Tibial nerve (tissue), 4 donors: ENCODE results near the gene SP2. TPM values are rescaled to one million over a fixed set of nuclear protein-coding genes. Genes with fewer than 3 reads are reported as not detected.

Experiments used
- DNase-seq, 2 donors: peaks; one replicate each; pipeline ENCODE4 v3.0.0-alpha.2; 2019; ENCODE audit warnings: low spot score in 2 of 2
- H3K27ac ChIP-seq, 4 donors: fragments of 200-600 bp; sonication (generic) in 3 of 4; one replicate each; pipeline ENCODE4 v1.5.1; 2017 to 2019; ENCODE audit warnings: mild to moderate bottlenecking in 1 of 4
- H3K27me3 ChIP-seq, 2 donors: fragments of 200-600 bp; sonication (generic) in 1 of 2; one replicate each; pipeline versions ENCODE4 v1.5.1 to v1.6.0; 2017 to 2019
- H3K36me3 ChIP-seq, 3 donors: fragments of 200-600 bp; sonication (generic); one replicate each; pipeline ENCODE4 v1.5.1; 2018 to 2019
- H3K4me1 ChIP-seq, 4 donors: fragments of 200-600 bp; sonication (generic) in 3 of 4; one replicate each; pipeline ENCODE4 v1.5.1; 2017 to 2019
- H3K4me3 ChIP-seq, 4 donors: fragments of 200-600 bp; sonication (generic) in 3 of 4; one replicate each; pipeline ENCODE4 v1.5.1; 2017 to 2019; ENCODE audit warnings: mild to moderate bottlenecking in 1 of 4, moderate library complexity in 1 of 4
- H3K9me3 ChIP-seq, 4 donors: fragments of 200-600 bp; sonication (generic) in 3 of 4; one replicate each; pipeline ENCODE4 v1.5.1; 2017 to 2019
- EP300 ChIP-seq, 2 donors: sonication (generic); formaldehyde crosslinking; IDR thresholded peaks; one replicate each; pipeline ENCODE4 v1.6.1; 2017; ENCODE audit warnings: antibody characterized with exemption in 2 of 2, mild to moderate bottlenecking in 1 of 2
- POLR2A ChIP-seq, 2 donors: fragments of 450-650 bp; IDR thresholded peaks; one replicate each; pipeline ENCODE4 v1.6.1; 2017; ENCODE audit warnings: antibody characterized with exemption in 2 of 2, mild to moderate bottlenecking in 2 of 2, moderate library complexity in 2 of 2
- WGBS, 2 donors: methylation state at CpG; one replicate each; pipeline ENCODE4 v1.1.5; 2018; 5-methylcytosine and 5-hydroxymethylcytosine counted together
- total RNA-seq, 4 donors: library from RNA; depleted of rRNA; stranded (reverse); fragments of >200 nt; gene quantifications; one replicate each; pipeline ENCODE4 v1.1.0, GENCODE V29; 2016
- TF ChIP-seq, protein P1 (sequence below), 5 experiments: fragments of 200-600 bp in 3 of 5; fragments of 450-650 bp in 2 of 5; sonication (generic) in 3 of 5; IDR thresholded peaks; one replicate each; pipeline ENCODE4 v1.5.1; 2016 to 2019; ENCODE audit warnings: antibody characterized with exemption in 5 of 5, mild to moderate bottlenecking in 3 of 5, moderate library complexity in 2 of 5

The SP2 gene
- total RNA-seq, 4 donors from 2014 or later, result 5.9 to 7.2 (median 7.1) TPM

- H3K9me3 ChIP-seq, result no peaks in the 10 kb centered on the region
- peaks cover 0 to 56% of the 10 kb centered on the region in 2 donors for H3K27me3 ChIP-seq
- no peak overlapping the region for H3K27ac ChIP-seq
- no peak overlapping the region for H3K4me3 ChIP-seq
- TF ChIP-seq POLR2A (IDR thresholded peaks at IDR 0.05), result no peak
- TF ChIP-seq, protein P1, sequence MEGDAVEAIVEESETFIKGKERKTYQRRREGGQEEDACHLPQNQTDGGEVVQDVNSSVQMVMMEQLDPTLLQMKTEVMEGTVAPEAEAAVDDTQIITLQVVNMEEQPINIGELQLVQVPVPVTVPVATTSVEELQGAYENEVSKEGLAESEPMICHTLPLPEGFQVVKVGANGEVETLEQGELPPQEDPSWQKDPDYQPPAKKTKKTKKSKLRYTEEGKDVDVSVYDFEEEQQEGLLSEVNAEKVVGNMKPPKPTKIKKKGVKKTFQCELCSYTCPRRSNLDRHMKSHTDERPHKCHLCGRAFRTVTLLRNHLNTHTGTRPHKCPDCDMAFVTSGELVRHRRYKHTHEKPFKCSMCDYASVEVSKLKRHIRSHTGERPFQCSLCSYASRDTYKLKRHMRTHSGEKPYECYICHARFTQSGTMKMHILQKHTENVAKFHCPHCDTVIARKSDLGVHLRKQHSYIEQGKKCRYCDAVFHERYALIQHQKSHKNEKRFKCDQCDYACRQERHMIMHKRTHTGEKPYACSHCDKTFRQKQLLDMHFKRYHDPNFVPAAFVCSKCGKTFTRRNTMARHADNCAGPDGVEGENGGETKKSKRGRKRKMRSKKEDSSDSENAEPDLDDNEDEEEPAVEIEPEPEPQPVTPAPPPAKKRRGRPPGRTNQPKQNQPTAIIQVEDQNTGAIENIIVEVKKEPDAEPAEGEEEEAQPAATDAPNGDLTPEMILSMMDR (IDR thresholded peaks at IDR 0.05), result no peak
- TF ChIP-seq EP300 (IDR thresholded peaks at IDR 0.05), result no peak
- H3K4me1 ChIP-seq, result no peaks in the 10 kb centered on the region
- 72 to 79% methylated on average over 7 of the region's 7 CpGs for WGBS, 2 donors
- no peaks in the 10 kb centered on the region for H3K36me3 ChIP-seq
- DNase-seq, result no peak
Observed at GRCh38 chr17:47862621-47863440, 33.2 kb upstream of the SP2 start.

GRCh38 chr17:47864791-47865216 is 31.2 kb upstream of the SP2 start:
- Histone ChIP-seq H3K27ac (no peak overlapping the region), H3K27me3 (peaks cover 0 to 46% of the 10 kb centered on the region in 2 donors), H3K4me3 (no peak overlapping the region), H3K36me3 (no peaks in the 10 kb centered on the region), H3K9me3 (no peaks in the 10 kb centered on the region), H3K4me1 (no peaks in the 10 kb centered on the region)
- WGBS, 2 donors, result 24 to 30% methylated on average over 7 of the region's 7 CpGs
- DNase-seq, result no peak
- TF ChIP-seq, protein P1 (IDR thresholded peaks at IDR 0.05), result no peak
- TF ChIP-seq EP300 (IDR thresholded peaks at IDR 0.05) (no peak), POLR2A (IDR thresholded peaks at IDR 0.05) (no peak)

DNA sequence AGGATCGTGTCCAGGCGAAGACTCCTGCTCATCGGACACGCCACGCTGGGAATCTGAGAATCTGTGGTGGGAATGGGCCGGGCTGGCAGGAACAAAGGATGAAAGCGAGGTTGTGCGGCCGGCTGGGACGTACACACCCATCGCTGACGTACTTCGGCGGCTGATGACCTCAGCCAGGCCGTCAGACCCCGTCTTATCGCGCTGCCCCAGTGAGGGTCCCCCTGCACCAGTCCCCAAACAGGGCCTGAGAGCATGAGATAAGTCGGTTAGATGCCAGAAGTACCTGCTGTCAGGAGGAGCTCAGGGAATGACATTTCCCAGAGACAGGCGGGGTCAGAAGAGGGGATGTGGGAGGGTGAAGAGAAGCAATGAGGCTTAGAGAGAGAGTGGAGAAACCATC is 29.1 kb upstream of the SP2 start:
- H3K4me1 ChIP-seq, result peaks cover 0 to under 1% (median 0%) of the 10 kb centered on the region in 4 donors
- TF ChIP-seq, protein P1 (IDR thresholded peaks at IDR 0.05), result no peak
- TF ChIP-seq EP300 (IDR thresholded peaks at IDR 0.05) (no peak), POLR2A (IDR thresholded peaks at IDR 0.05) (no peak)
- WGBS, 2 donors, result 54 to 62% methylated on average over 20 of the region's 20 CpGs
- no peaks in the 10 kb centered on the region for H3K36me3 ChIP-seq
- H3K27me3 ChIP-seq, result peaks cover 0 to 55% of the 10 kb centered on the region in 2 donors
- no peak overlapping the region for H3K4me3 ChIP-seq
- H3K27ac ChIP-seq, result no peak overlapping the region
- no peaks in the 10 kb centered on the region for H3K9me3 ChIP-seq
- DNase-seq, result no peak

DNA sequence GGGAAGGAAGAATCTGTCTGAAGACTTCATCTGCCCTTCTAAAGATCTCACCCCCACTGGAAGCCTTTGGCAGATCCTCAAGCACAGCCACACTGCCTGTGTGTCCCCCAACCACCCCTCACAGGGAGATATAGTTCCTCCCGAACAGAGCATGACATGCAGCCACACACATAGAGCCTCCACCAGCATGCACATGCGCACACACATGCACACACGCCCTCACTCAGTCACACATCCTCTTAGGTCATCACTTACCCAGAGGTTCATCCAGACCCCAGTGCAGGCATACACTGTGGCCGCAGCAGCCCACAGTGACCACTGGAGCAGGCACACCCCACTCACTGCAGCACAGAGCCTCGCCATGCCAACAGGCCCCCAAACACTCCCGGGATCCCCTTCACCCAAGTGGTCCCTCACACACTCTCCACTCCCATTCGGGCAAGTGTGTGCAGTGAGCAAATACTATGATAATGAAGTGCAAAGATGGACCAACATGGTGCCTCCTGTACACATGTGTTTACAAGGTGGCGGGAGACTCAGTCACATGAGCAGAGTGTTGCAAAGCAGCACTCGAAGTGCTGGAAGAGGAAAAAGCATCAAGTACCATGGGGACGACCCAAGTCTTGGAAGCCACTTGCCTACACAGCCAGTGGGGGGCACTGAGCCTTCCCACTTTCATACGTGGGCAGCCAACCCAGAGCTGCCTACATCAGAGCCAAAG is 28.1 kb upstream of the SP2 start:
- 86 to 87% methylated on average over 11 of the region's 11 CpGs for WGBS, 2 donors
- TF ChIP-seq EP300 (IDR thresholded peaks at IDR 0.05), result no peak
- TF ChIP-seq POLR2A (IDR thresholded peaks at IDR 0.05), result no peak
- TF ChIP-seq, protein P1 (IDR thresholded peaks at IDR 0.05), result no peak
- no peak for DNase-seq
- H3K4me1 ChIP-seq, result peaks cover 0 to 10% (median 3%) of the 10 kb centered on the region in 4 donors
- no peak overlapping the region for H3K4me3 ChIP-seq
- no peaks in the 10 kb centered on the region for H3K9me3 ChIP-seq
- no peak overlapping the region for H3K27ac ChIP-seq
- no peaks in the 10 kb centered on the region for H3K36me3 ChIP-seq
- peaks cover 0 to 65% of the 10 kb centered on the region in 2 donors for H3K27me3 ChIP-seq

DNA sequence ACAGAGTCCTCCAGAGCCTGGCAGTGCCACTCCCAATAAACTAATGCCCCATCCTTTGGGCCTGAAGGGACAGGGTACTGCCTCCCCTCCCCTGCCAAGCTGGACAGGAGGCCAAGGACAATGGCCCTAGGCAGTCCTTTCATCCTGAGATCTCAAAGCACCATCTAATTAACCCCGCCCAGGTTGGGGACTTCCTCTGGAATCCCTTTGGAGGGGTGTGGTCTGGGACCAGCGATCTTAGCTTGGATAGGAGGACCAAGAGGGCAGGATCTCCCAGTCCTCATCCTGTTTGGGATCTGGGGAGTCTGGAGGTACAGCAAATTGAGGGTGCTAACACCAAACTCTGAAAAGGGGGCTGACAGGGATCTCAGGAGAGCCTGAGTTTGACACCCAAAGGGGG is 26.9 kb upstream of the SP2 start:
- WGBS, 2 donors, result 18 to 29% methylated on average over 2 of the region's 2 CpGs
- Histone ChIP-seq H3K4me3 (no peak overlapping the region), H3K27ac (no peak overlapping the region), H3K9me3 (no peaks in the 10 kb centered on the region), H3K36me3 (no peaks in the 10 kb centered on the region), H3K4me1 (peaks cover 0 to 14% (median 3%) of the 10 kb centered on the region in 4 donors), H3K27me3 (peaks cover 0 to 72% of the 10 kb centered on the region in 2 donors)
- TF ChIP-seq POLR2A (IDR thresholded peaks at IDR 0.05) (no peak), EP300 (IDR thresholded peaks at IDR 0.05) (no peak)
- TF ChIP-seq, protein P1 (IDR thresholded peaks at IDR 0.05), result no peak
- DNase-seq, result no peak
